Choroid plexus epithelial cell (primary cell): ENCODE measurements around the gene KRT76.

Source experiments
- DNase-seq: peaks from one replicate; pipeline ENCODE4 v3.0.0-alpha.2; 2010; ENCODE audit warnings: low read depth
- H3K4me3 ChIP-seq: 2 replicates; pipeline ENCODE4 v1.5.1; 2011; ENCODE audit warnings: low read depth, mild to moderate bottlenecking, control low read depth, low read length, moderate library complexity
- TF ChIP-seq, protein P1 (sequence below): conservative IDR thresholded peaks from 2 replicates; pipeline ENCODE4 v1.5.1; 2011; ENCODE audit warnings: low read depth, mild to moderate bottlenecking, control low read depth, inconsistent platforms, low read length, moderate library complexity

The KRT76 gene

DNA sequence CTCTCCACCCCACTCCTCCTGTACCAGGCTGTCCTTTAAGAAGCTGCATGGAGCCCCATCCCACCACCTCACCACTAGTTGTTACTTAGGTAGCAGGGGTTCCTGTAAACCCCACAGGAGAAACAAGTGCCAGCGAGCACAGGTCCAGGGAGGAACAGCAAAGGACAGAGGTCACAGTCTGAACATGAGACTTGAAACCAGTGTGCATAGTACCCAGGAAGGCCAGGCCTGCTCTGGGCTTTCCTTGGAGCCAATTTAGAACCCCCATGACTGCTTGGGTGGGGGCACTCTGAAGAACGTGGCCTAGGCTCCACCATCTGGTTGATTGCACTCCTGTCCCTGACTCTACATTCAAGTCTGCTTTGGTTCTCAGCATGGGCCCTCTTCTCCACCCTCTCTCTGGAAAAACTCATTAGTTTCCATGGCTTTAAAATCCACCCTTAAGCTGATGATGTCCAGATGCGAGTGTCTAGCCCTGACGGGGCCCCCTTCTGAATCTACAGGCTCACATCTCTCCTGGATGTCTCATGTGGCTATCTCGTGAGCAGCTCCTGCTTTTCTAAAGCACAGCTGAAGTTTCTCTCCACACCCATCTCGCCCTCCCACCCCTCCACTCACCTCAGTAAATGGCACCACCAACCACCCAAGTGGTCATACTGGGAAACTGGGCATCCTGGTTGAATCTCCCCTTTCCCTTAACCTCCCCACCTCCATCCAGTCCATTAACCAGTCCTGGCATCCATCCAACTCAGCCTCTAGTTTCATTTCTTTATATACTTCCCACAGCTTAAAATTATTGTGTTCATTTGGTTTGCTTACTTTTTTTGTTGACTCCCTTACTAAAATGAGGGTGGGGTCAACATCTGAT, 10.4 kb upstream of the KRT76 start:
- TF ChIP-seq, protein P1, sequence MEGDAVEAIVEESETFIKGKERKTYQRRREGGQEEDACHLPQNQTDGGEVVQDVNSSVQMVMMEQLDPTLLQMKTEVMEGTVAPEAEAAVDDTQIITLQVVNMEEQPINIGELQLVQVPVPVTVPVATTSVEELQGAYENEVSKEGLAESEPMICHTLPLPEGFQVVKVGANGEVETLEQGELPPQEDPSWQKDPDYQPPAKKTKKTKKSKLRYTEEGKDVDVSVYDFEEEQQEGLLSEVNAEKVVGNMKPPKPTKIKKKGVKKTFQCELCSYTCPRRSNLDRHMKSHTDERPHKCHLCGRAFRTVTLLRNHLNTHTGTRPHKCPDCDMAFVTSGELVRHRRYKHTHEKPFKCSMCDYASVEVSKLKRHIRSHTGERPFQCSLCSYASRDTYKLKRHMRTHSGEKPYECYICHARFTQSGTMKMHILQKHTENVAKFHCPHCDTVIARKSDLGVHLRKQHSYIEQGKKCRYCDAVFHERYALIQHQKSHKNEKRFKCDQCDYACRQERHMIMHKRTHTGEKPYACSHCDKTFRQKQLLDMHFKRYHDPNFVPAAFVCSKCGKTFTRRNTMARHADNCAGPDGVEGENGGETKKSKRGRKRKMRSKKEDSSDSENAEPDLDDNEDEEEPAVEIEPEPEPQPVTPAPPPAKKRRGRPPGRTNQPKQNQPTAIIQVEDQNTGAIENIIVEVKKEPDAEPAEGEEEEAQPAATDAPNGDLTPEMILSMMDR = no peak
- H3K4me3 ChIP-seq = no peak overlapping the region
- no peak for DNase-seq

DNA sequence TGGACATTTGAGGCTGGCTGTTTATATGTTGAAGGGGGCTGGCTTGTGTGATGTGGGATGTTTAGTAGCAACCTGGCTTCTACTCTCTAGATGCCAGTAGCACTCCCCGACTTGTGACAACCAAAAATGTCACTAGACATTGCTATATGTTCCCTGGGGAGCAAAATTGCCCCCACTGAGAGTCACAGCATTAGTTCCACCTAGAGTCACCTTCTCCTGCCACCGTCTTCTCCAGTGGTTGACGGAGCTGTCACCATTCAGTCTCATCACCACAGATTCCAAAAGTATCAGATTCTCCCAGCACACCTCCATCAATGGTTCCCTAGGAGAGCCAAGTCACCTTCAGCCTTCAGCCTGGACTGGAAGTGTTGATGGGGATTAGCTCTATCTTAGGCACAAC, 7.8 kb upstream of the KRT76 start:
- TF ChIP-seq, protein P1 = no peak
- no peak overlapping the region for H3K4me3 ChIP-seq
- DNase-seq = no peak

DNA sequence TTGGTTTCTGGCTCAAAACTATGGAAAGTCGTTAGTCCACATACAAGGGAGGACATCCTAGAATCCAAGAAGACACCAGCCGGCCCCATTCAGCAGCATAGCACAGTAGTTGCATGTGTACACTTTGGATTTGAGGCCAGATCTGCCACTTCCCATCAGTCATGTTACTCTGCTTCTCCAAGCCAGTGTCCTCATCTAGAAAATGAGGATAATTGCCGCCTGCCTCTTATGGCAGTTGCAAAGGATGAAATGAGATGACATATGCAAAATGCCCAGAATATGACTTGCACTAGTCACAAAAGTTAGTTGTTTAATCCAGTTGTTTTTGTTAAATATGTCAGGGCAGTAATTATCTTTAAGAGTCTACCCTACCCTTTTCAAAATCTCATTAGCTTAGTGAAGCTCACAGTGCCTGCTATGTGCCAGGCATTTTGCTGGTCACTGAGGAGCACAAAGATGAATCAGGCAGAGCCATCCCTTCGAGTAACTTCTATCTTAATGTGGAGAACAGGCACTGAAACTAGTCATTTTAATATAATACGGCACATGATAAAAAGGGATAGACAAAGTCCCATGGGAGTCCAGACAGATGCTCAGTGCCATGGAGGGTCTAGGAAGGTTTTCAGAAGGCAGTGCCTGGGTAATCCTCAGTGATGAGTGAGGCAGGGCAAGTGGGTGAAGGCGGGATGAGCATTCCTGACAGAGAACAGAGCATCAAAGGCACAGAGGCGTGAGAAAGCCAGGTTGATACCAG, 6.6 kb upstream of the KRT76 start:
- no peak overlapping the region for H3K4me3 ChIP-seq
- DNase-seq = no peak
- TF ChIP-seq, protein P1 = no peak

DNA sequence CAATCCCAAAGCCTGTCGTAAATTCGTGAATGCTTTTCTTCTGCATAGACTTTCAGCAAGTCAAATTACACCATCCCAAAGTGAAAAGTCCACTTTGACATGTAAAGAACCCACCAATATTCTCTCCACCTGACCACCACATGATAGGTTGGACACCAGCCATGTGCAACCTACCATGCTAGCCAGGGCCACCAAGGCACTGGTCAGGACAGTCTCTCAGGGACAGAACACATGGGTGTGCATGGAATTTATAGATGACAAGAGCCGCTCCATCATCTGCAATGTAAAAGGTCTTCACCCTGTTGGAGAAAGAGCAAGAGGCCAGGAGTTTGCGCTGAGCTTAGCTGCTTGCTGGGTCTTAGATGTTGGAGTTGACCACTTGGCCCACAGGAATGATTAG, 5.4 kb upstream of the KRT76 start:
- TF ChIP-seq, protein P1 = no peak
- H3K4me3 ChIP-seq = no peak overlapping the region
- no peak for DNase-seq

DNA sequence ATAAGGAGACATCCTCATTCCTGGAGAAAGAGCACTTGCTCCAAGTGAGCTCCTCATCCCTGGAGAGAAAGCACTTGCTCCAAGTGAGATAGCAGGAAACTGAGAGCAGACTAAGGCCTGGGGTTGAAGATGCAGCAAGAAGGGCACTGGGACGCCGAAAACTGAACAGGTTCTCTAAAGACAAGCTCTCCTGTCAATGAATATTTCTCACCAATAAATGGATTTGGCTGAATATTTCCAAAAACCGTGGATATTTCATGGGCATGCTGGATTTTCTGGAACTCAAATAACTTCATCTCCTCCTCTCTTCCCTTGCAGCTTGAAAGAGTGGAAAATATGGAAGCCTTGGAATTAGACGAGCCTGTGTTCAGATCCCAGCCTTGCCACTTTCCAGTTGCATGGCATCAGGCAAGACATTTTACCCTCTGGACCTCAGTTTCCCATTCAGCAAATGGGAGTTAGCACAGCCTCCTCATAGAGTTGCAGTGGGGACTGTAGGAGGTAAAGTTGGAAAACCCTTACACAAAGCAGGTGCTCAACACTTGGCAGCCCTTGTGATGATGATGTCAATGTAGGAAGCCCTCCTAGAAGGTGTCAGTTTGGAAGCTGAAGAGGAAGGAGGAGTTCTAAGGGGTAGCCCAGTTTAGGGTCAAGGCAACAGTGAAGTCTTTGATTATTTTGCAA, 4.4 kb upstream of the KRT76 start:
- no peak overlapping the region for H3K4me3 ChIP-seq
- TF ChIP-seq, protein P1 = no peak
- no peak for DNase-seq

DNA sequence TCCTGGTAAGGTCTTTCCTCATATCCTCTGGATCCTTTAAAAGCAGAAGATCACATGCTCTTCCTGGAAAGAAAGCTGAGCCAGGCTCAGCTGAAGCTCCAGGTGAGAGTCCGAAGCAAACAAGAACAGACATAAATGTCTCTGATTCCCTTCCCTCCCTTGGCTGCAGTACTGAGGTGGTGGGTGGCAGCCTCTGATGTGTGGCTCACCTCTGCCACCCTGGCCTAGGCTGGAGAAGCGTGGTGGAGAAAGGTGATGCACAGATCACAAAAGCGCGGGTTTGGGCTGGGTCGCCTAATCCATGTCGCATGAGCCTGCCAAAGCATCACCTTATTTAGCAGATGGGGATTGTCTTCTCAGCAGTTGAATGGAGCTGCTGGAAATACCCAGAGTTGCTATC, 2.8 kb upstream of the KRT76 start:
- DNase-seq = no peak
- TF ChIP-seq, protein P1 = no peak

More for the DNA sequence above, 2.8 kb upstream of the KRT76 start:
- H3K4me3 ChIP-seq = no peak overlapping the region
